HG02885 (cell line): ENCODE data around the gene DDOST.

Experiments
- ATAC-seq: cut with Tn5 transposase; IDR thresholded peaks from one replicate; pipeline ENCODE4 v1.9.1; 2021; ENCODE audit warnings: mild to moderate bottlenecking; ENCODE audit not compliant: unreplicated experiment, poor library complexity

The DDOST gene

GRCh38 chr1:20661207-20662109, at the start of gene DDOST:
Gene DDOST (minus strand): TSS chr1:20661369. CDS start chr1:20661350, 19 bp downstream.
- ATAC-seq, result peak; percentile 97

- ATAC-seq, result no peak
Measured at GRCh38 chr1:20710469-20711284, 49.5 kb upstream of the DDOST start.

- no peak for ATAC-seq
Measured at GRCh38 chr1:20709868-20710267, 48.7 kb upstream of the DDOST start.

- no peak for ATAC-seq
Measured at GRCh38 chr1:20708891-20709290, 47.7 kb upstream of the DDOST start.

GRCh38 chr1:20708057-20708456, 46.9 kb upstream of the DDOST start:
- no peak for ATAC-seq

- ATAC-seq, result no peak
Measured at GRCh38 chr1:20706841-20707240, 45.7 kb upstream of the DDOST start.

- no peak for ATAC-seq
Measured at GRCh38 chr1:20705203-20705755, 44.1 kb upstream of the DDOST start.

GRCh38 chr1:20704390-20705202, 43.4 kb upstream of the DDOST start:
- ATAC-seq, result no peak

GRCh38 chr1:20703124-20703756, 42.1 kb upstream of the DDOST start:
- no peak for ATAC-seq

GRCh38 chr1:20702416-20702815, 41.2 kb upstream of the DDOST start:
- ATAC-seq, result no peak

- no peak for ATAC-seq
Measured at GRCh38 chr1:20701847-20702246, 40.7 kb upstream of the DDOST start.

GRCh38 chr1:20701446-20701845, 40.3 kb upstream of the DDOST start:
- ATAC-seq, result no peak

GRCh38 chr1:20700636-20701215, 39.6 kb upstream of the DDOST start:
- ATAC-seq, result no peak

GRCh38 chr1:20699558-20699957, 38.4 kb upstream of the DDOST start:
- ATAC-seq, result no peak

GRCh38 chr1:20698195-20698910, 37.2 kb upstream of the DDOST start:
- no peak for ATAC-seq

- no peak for ATAC-seq
Measured at GRCh38 chr1:20697563-20697962, 36.4 kb upstream of the DDOST start.

- ATAC-seq, result peak; percentile 69
Measured at GRCh38 chr1:20696397-20697333, 35.5 kb upstream of the DDOST start.

- ATAC-seq, result no peak
Measured at GRCh38 chr1:20695515-20695914, 34.3 kb upstream of the DDOST start.
